ENCODE measurements around the gene SAMMSON. TPM values are rescaled to one million over a fixed set of nuclear protein-coding genes. Genes with fewer than 3 reads are reported as not detected.
A peak's percentile ranks its signal among the peaks of the same experiment; 100 is the strongest.

The SAMMSON gene
- total and polyA plus RNA-seq, 9 of the 15 experiments (the other 6 are each of a cell fraction or from before 2014, with no cell fraction given): 0.65 to 4.4 (median 1.9) TPM

GRCh38 chr3:69999140-70000027, at the start of gene SAMMSON (continued):
- no peak for TF ChIP-seq AFF4 (CRISPR knock-in tag; IDR thresholded peaks at IDR 0.05)
- TF ChIP-seq PHF20 (IDR thresholded peaks at IDR 0.05; ENCODE audit: partially characterized antibody): no peak
- no peak for TF ChIP-seq ZNF766 (CRISPR knock-in tag; conservative IDR thresholded peaks at IDR 0.05)
- no peak for TF ChIP-seq ZNF124 (CRISPR knock-in tag; IDR thresholded peaks at IDR 0.05)
- no peak for TF ChIP-seq SMC3 (conservative IDR thresholded peaks at IDR 0.05; ENCODE audit: insufficient read depth, low read depth, low read length)
- TF ChIP-seq, protein P1, sequence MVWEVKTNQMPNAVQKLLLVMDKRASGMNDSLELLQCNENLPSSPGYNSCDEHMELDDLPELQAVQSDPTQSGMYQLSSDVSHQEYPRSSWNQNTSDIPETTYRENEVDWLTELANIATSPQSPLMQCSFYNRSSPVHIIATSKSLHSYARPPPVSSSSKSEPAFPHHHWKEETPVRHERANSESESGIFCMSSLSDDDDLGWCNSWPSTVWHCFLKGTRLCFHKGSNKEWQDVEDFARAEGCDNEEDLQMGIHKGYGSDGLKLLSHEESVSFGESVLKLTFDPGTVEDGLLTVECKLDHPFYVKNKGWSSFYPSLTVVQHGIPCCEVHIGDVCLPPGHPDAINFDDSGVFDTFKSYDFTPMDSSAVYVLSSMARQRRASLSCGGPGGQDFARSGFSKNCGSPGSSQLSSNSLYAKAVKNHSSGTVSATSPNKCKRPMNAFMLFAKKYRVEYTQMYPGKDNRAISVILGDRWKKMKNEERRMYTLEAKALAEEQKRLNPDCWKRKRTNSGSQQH (CRISPR knock-in tag; IDR thresholded peaks at IDR 0.05): no peak
- no peak for TF ChIP-seq BMI1 (IDR thresholded peaks at IDR 0.05; ENCODE audit: low read length)
- TF ChIP-seq CREB5 (CRISPR knock-in tag; IDR thresholded peaks at IDR 0.05): no peak
- TF ChIP-seq CHD1 (IDR thresholded peaks at IDR 0.05; ENCODE audit: low read length): no peak
- TF ChIP-seq ZBTB11 (CRISPR knock-in tag; IDR thresholded peaks at IDR 0.05): peak in 1 of 3 experiments; percentile 49; a peak in 1 of 6 replicates
- TF ChIP-seq ZNF143 (CRISPR knock-in tag; IDR thresholded peaks at IDR 0.05): no peak
- TF ChIP-seq ARID3A (IDR thresholded peaks at IDR 0.05; ENCODE audit: borderline replicate concordance, low read depth, low read length): no peak
- TF ChIP-seq FOXP1 (CRISPR knock-in tag; IDR thresholded peaks at IDR 0.05): 0 out of 2 replicates have a peak, but pooled peaks have one; percentile 68

All from K562 (cell line).